HL-60 (cell line): ENCODE data around the gene CDC42.

Experiments used
- CTCF ChIP-seq: IDR thresholded peaks from one replicate; pipeline ENCODE4 v1.5.1; 2011; ENCODE audit warnings: low read length, control low read depth, inconsistent platforms; ENCODE audit not compliant: insufficient read depth
- POLR2AphosphoS5 ChIP-seq: IDR thresholded peaks from 2 replicates; pipeline ENCODE4 v1.6.1; 2012; ENCODE audit warnings: low read depth

- no peak for TF ChIP-seq CTCF
- no peak for TF ChIP-seq POLR2AphosphoS5
Observed at GRCh38 chr1:22104094-22104493, 51.6 kb downstream of the CDC42 start.
